Bronchial epithelial cell (primary cell): Measurements from ENCODE around the gene ACAA2. TPM values are rescaled to one million over a fixed set of nuclear protein-coding genes. Genes with fewer than 3 reads are reported as not detected.

Experiments
- DNase-seq: peaks from one replicate; pipeline ENCODE4 v3.0.0-alpha.2; 2010; ENCODE audit warnings: low read depth
- FAIRE-seq: peaks from 2 replicates; lab custom pipeline; 2011; peaks lifted over from hg19 to GRCh38; lab: Jason Lieb, UNC
- H3K27me3 ChIP-seq: 2 replicates; pipeline ENCODE4 v1.5.1; 2011; ENCODE audit warnings: low read length; ENCODE audit not compliant: control insufficient read depth, insufficient read depth
- H3K36me3 ChIP-seq: 2 replicates; pipeline ENCODE4 v1.5.1; 2011; ENCODE audit warnings: low read length; ENCODE audit not compliant: control insufficient read depth, insufficient read depth
- H3K4me3 ChIP-seq: 2 replicates; pipeline ENCODE4 v1.5.1; 2011; ENCODE audit warnings: mild to moderate bottlenecking, low read depth, low read length, control low read depth
- total RNA-seq: library from RNA; depleted of rRNA; stranded (reverse); fragments of >200 nt; gene quantifications from 2 replicates; pipeline ENCODE4 v1.2.1, GENCODE V29; 2014
- TF ChIP-seq, protein P1 (sequence below): IDR thresholded peaks from 2 replicates; pipeline ENCODE4 v1.5.1; 2011; ENCODE audit warnings: mild to moderate bottlenecking, moderate library complexity, low read length, control low read depth, inconsistent platforms; ENCODE audit not compliant: insufficient read depth, severe bottlenecking

Gene ACAA2
- total RNA-seq, 1 donor from 2014 or later, result 10.3 TPM

GRCh38 chr18:49733321-49733720 is 80.0 kb downstream of the ACAA2 start:
- FAIRE-seq (no peak), DNase-seq (peak; percentile 63)
- TF ChIP-seq, protein P1, sequence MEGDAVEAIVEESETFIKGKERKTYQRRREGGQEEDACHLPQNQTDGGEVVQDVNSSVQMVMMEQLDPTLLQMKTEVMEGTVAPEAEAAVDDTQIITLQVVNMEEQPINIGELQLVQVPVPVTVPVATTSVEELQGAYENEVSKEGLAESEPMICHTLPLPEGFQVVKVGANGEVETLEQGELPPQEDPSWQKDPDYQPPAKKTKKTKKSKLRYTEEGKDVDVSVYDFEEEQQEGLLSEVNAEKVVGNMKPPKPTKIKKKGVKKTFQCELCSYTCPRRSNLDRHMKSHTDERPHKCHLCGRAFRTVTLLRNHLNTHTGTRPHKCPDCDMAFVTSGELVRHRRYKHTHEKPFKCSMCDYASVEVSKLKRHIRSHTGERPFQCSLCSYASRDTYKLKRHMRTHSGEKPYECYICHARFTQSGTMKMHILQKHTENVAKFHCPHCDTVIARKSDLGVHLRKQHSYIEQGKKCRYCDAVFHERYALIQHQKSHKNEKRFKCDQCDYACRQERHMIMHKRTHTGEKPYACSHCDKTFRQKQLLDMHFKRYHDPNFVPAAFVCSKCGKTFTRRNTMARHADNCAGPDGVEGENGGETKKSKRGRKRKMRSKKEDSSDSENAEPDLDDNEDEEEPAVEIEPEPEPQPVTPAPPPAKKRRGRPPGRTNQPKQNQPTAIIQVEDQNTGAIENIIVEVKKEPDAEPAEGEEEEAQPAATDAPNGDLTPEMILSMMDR, result no peak
- H3K4me3 ChIP-seq, result no peak overlapping the region
- H3K36me3 ChIP-seq, result no peaks in the 10 kb centered on the region
- no peaks in the 10 kb centered on the region for H3K27me3 ChIP-seq
